Sciatic nerve (tissue), 1 donor: ENCODE measurements around the gene EPOP. TPM values are rescaled to one million over a fixed set of nuclear protein-coding genes. Genes with fewer than 3 reads are reported as not detected.

Experiments
- microRNA-seq: library from miRNA; unstranded; fragments of <30 nt; microRNA quantifications from one replicate; pipeline ENCODE4 v1.2.0, GENCODE V29; 2020
- total RNA-seq: library from RNA; stranded (reverse); fragmentation: NEBNext Ultra II Directional; extraction: Animal tissue kit (Norgen Biotek cat#: 25700); gene quantifications from one replicate; pipeline ENCODE4 v1.2.1, GENCODE V29; 2021
- donor health status: DM: no; HTN: no; CAD: no.

EPOP gene
- total RNA-seq, 1 donor from 2014 or later: 1.5 TPM

Small RNA genes within 50 kb of the gene (microRNA-seq; reads per million reads assigned to microRNA genes)
- gene MIR4726 (not detected), gene MIR4734 (not detected)

Other genes with a start within 250 kb of the EPOP start
- gene ARHGAP23, start 246.5 kb downstream of the EPOP start, total RNA-seq: 154 TPM
- 4.5 TPM for gene SRCIN1, start 69.0 kb downstream of the EPOP start, total RNA-seq
- 202 TPM for gene MLLT6, start 30.3 kb upstream of the EPOP start, total RNA-seq
- gene CISD3, start 55.4 kb upstream of the EPOP start, total RNA-seq: 17.3 TPM
- gene PCGF2, start 73.4 kb upstream of the EPOP start, total RNA-seq: 56.2 TPM
- gene PSMB3, start 77.8 kb upstream of the EPOP start, total RNA-seq: 84.8 TPM
- 58.5 TPM for gene PIP4K2B, start 124.6 kb upstream of the EPOP start, total RNA-seq
- gene CWC25, start 150.4 kb upstream of the EPOP start, total RNA-seq: 25.6 TPM
- gene RPL23, start 178.8 kb upstream of the EPOP start, total RNA-seq: 1,106 TPM
- 127 TPM for gene LASP1, start 195.1 kb upstream of the EPOP start, total RNA-seq